ENCODE measurements around the gene BMP6.
"Not testable (repeated sequence)": the region's sequence is repeated elsewhere in the genome, so short reads cannot be mapped to it uniquely, and the experiment has no call there.

Gene BMP6

DNA sequence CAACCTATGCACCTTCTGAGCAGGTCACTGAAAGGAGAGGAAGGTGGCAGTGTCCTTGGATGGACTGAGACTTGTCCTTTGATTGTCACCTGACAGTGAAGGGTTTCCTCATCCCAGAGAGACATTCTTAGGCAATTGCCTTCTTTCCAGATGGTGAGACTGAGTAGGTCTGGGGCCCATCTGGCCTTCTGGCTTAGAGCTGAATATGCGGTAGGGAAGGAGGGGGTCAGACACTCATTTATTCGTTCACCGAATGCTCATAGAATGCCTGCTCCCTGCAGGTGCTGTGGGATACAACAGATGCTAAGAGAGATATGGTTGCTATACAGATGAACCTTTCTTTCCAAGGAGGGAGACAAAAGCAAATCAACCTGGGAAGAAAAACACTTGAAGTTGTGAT lies 76.8 kb downstream of the BMP6 start:
- no peak for DNase-seq

DNA sequence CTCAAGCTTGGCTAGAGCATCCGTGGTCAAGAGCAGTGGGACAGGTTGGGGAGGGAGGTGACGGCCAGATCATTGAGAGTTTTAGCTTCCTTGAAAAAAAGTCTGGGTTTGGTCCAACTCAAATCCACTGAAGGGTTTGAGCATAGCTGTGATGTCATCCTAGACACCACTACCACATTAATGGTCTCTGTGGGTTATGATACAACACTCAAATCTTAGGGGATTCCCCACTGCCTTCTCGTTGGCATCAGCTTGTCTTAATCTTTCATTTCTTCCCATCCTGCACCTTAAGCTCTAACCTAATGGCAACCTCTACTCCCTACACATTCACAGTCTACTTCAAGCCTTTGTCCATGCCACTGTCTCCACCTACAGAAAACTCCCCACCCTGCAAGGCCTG lies 77.3 kb downstream of the BMP6 start:
- DNase-seq = no peak

DNA sequence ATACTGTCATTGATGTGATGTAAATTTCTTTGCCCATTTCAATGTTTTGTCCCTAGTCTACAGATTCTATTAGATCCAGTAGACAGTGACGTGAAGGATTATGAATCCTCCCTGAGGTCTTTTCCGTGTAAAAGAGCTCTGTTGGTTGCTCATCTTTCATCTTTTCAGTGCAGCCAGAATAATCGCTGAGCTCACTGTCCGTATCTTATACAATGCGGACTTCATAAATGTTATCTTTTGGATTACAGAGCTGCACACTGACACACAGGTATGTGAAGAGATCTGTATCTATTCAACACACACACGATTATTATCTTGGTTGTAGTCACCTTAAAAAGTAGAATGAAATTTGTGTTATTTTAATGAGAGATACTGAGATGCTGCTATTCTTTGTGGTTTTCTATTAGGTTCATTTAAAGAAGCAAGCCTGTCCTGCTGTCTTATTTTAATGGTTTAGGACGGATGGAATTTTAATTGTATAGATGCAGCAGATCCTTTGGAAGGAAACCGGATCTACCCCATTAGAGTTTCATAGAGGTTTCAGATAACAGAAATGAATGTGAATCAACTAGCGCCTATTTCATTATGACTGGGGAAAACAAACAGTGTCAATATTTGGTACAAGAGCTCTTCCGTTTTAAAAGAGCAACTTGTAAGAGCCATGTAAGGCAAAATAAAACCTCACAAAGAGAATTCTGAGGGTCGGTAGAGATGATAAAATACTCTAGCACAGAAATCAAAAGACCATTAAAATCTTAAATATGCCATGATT lies 79.4 kb downstream of the BMP6 start:
- DNase-seq = peak; percentile 28

DNA sequence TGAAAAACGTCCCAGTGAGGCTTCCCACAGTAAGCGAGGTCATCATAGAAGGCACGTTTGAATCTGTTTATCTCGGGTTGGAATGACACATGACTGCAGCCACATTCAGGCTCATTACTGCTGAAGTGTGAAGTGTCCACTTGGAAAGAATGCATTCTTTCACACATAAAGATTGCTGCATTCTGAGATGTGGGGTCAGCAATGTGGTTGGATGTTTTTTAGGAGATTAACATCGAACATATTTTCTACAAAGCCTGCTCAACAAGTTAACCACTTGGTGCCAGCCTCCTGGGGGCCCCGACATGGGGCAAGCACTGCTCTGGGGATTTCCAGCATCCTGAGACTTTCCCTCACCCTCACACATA lies 79.9 kb downstream of the BMP6 start:
- DNase-seq = no peak

DNA sequence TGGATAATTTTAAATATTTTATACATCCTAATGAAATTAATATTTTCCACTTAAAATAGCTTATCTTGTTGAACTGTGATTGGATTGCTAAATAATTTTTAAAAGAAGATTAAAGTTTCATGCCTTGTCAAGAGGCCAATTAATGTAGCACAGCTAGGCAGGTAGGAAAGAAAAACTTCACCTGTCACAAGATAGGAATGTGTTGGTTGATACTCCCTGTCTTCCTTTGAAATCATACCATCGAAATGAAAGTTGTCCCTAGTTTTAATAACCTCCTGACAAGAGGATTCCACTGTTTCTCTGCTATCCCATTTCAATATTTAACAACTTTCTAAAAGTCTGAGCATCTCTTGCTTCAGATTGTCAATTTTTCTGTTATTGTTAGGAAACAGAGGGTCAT lies 80.8 kb downstream of the BMP6 start:
- DNase-seq = no peak

DNA sequence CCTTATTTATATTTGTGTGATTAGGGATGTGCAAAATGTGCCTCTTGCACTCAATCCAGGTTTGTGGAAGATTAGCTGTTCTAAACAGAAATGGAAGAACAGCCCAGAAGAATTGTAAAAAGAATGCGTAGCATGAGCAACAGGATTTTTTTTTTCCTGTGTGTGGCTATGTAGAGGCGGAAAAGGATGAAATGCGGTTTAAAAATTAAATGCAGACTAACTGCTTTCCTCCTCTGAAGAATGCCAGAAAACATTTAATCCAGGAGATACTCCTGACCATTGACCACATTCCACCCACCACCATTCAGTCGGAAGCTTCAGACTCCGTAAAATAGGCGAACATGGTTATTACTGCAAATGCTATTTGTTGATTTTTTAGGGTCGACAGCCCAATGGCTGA lies 83.4 kb downstream of the BMP6 start:
- DNase-seq = no peak

DNA sequence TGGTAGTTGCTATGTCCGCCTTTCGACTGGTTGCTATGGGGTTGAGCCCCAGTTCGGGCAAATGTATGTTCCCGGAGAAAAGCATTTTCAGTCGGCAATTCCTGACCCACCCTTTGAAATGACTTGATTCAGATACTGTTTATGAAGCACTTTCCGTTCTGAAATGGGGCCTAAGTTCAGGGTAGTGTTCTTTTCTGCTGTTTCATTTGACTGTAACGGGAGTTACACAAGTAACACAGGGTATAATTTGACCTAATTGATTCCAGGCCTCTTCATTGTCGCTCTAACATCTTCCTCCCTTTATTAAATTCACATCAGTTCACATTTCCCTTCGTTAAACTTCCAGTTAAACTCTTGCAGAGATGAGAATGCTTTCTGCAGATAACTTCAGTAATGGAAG lies 85.5 kb downstream of the BMP6 start:
- no peak for DNase-seq

DNA sequence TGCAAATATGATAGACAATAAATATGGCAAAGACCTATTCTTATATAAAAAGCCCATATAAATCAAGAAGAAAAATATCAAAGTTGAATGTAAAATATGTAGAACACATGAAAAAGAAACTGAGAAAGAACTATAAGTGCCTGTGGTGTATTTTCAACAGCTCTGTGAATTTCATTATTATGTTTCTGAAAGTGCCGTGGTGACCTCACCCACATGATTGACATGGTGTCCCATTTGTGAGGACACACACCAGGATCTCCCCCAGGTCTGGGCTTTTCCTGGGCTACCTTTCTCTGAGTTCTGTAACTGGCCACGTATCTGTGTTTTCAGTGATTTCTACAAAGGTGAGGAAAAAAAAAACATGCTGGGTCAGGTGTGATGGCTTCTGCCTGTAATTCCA lies 86.7 kb downstream of the BMP6 start:
- DNase-seq = no peak

DNA sequence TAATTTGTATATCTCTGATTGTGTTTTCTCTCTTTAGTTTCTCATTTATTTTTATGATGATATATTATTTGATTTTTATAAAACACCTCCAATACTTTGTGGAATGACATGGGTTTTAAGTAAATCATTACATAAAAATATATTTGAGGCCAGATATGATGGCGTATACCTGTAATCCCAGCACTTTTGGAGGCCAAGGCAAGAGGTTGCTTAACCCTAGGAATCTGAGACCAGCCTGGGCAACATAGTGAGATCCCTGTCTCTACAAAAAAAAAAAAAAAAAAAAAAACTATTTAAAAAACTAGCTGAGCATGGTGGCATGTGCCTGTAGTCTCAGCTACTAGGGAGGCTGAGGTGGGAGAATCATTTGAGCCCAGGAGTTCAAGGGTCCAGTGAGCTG lies 87.3 kb downstream of the BMP6 start:
- DNase-seq = no peak

DNA sequence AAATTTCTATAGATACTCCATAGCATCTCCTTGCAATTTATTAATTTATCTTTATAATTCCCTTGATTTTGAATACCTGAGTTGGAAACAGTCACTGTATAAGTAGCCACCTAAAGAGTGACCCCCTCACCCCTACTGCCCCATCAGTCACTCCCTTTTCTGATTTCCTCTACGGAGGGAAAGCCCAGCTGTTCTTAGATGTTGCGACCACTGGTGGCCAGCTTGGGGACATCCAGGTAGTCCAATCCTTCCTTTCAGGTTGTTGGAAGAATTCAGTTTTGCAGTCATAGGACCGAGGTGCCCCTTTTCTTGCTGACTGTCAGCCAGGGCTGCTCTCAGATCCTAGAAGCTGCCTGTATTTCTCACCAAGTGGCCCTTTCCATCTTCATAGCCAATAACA lies 87.8 kb downstream of the BMP6 start:
- no peak for DNase-seq

DNA sequence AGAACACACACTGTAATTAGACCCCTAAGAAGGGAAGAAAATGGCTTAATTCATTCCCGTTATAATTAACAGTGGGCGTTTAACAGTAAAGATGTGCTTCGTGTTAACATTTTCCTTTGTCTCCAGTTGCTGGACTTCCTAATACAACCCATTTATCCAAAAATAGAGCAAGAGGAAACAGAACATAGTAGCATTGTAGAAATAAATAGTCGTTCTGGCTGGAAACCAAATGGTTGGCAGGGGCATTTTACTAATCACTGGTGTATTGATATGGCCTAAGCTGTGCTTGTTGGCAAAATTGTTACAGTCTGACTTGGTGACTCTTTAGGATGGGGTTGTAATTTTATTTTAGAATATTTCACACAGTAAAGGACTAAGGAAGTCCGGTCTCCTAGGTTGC lies 89.8 kb downstream of the BMP6 start:
- DNase-seq = no peak

DNA sequence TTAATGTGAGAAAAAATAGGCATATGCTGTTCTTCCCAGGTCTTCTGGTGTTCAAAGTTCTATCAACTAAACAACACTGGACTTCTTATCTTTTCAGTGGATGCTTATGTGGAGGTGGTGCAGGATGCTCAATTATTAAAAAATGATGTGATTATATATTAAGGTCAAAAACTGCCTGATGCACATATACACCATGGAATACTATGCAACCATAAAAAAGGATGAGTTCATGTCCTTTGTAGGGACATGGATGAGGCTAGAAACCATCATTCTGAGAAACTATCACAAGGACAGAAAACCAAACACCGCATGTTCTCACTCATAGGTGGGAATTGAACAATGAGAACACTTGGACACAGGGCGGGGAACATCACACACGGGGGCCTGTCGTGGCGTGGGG lies 91.3 kb downstream of the BMP6 start:
- not testable (repeated sequence) for DNase-seq

DNA sequence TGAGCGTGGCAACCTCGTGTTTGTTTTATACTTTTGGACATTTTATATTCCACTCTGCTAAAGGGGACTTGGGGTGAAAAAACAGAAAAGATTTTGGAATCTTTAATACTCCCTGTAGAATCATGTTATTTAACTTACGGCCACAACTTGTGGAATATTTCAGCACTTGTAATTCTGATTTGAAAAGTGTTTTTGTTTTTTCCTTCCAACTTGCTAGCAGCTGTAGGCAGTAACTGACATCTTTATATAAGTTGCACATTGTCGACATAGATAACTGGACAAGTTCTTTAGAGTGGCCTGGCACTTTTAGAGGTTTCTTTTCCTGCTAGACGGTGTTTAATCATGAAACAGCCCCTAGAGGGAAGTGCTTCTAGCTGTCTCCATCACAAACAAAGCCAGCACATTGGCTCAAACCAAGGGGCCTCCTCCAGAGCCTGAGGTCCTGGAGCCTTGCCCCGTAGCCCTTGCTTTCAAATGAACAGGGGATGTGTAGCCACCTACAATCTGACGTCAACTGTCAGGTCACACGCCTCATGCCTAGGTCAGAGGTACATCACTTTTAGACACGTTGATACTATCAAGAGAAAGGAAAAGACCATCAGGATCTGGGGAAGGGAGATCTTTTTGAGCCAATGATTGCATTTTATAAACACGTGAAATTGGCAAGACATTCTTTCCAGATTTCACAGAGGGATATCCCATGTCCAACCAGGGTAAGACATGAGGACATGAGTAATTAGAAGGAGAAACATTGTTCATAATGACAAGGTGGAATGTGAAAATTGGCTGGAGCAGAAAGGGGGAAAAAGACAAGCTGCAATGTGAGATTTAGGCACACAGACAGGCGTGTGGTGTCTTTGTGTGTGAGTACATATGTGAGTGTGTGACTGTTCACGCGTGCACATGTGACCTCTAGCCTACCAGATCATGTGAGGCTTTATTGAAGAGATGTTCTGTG lies 92.6 kb downstream of the BMP6 start:
- no peak for DNase-seq

DNA sequence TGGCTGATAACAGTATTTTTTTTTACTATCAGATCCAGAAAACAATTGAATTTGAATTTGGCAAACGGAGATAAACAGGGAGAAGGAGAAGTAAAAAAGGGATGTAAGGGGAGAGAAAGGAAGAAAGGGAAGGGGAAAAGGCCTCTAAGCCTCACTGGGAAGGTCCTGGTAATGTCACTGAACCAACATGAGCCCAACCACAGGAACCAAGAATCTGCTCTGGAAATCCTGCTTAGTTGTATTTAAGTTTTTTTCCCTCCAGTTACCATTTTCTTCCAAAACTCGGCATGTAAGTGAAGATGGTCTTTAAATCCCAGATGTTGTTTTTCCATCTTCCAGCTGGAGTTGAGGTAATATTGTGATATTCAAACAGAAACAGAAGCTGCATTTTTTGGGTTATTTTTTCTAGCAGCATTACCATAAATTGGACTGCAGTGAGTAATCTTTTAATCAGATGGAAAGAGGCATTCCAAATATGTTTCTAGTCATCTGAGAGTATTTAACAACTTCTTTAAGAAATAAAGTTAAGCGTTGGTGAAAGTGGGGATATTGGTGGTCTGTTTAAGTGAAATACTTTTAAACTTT lies 93.6 kb downstream of the BMP6 start:
- DNase-seq = no peak

DNA sequence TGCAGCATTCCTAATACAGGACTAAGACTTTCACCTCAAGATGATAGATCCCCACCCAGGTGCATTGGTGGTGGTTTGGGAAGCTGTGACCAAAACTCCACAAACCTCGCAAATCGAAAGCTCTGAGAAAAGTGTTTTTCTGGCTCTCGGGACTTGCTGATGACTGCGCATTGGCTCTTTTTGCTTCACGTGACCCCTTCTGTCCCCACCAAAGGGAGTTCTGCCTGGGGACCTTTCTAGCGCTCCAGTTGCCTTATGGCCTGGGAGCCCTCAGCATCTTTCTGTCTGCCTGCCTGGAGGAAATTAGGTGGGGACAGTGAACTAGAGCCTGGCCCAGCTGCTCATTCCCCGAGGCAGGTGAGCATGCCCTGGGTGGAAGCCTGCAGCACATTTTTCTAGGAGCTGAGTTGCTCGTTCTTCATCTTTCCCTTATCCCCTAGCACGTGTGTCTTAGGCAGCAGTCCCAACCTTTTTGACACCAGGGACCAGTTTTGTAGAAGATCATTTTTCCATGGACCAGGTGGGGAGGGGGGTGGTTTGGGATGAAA lies 94.5 kb downstream of the BMP6 start:
- no peak for DNase-seq

DNA sequence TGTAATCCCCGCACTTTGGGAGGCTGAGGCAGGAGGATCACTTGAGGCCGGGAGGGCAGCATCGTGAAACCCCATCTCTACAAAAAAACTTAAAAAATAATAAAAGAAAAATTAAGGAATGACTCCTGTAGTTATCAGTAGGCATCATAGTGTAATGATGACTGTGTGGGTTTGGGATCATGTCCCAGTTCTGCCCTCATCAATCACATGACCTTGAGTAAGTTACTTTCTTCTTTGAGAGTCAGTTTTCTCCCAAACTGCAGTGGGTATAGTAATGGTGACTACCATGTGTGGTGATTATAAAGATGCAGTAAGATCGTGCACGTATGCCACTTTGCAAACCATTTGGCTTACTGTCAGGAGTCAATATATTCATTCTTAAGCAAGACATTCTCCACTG lies 95.5 kb downstream of the BMP6 start:
- DNase-seq = no peak

DNA sequence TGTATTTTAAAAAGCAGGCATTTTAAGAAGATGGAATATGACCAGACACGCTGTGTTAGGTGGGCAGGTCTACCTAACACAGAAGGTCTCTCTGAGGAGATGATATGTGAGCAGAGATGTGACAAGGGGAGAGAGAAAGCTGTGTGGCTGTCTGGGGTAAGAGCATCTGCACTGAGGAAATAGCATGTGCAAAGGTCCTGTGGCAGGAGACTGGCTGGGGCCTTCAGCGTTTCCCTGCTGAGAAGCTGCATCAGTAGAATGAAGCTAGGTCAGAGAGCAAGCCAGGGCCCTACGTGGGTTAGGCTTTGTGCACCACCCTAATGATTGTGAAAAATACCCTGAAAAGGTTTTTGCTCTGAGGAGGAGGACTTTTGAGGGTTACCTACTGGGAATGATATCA lies 97.7 kb downstream of the BMP6 start:
- DNase-seq = no peak

DNA sequence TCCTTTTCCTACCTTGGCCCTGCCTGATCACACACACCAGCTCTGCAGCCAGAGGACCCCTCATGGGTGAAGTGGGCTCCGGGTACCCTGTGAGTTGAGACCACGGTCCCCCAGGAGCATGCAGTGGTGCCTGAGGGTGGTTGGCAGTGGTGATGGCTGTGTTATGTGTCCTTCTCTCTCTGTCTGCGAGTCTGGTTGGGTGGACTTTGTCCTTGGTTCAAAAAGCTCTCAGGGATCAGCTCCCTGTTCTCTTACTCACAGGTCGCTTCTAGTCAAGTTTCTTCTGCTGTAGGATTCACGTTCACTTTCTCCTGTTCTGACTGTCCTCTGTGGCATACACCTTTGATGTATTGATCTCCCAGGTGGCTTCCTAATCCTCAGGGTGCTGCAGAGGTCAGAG lies 100.1 kb downstream of the BMP6 start:
- DNase-seq = no peak

DNA sequence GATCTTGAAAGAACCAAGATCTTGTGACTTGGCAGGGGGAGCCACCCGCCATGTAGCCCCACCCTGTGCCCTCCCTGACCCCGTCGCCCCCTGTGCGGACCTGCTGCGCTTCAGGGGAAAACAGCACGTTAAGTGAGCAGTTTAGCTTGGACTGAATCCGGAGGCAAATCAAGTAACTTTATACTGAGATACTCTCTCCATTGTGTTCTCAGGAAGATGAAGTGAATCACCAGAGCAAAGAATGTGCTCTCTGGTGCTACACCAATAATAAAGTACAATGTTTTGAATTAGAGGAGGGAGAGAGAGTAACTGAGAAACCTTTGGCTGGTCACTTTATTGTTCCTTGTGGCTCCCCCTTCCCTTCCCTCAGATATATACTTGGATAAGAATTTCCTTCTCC lies 101.2 kb downstream of the BMP6 start:
- DNase-seq = no peak

DNA sequence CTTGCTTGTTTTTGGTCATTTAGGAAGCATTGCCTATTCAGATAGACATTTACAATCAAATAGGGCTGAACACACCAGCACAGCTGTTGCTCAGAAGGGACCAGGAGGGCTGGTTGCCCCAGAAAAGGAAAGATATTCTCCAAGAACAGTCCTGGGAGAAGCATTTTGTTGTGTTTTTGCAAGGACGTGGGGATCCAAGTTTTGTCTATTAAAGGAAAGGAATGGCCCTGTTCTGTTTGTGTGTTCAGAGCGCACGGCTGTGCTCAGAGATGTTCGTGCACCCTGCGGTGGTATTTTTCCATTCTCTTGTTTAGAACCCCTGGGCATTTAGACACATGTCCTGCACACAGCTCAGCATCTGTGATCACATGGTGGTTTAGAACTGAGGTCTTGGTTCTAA lies 102.2 kb downstream of the BMP6 start:
- DNase-seq = no peak

DNA sequence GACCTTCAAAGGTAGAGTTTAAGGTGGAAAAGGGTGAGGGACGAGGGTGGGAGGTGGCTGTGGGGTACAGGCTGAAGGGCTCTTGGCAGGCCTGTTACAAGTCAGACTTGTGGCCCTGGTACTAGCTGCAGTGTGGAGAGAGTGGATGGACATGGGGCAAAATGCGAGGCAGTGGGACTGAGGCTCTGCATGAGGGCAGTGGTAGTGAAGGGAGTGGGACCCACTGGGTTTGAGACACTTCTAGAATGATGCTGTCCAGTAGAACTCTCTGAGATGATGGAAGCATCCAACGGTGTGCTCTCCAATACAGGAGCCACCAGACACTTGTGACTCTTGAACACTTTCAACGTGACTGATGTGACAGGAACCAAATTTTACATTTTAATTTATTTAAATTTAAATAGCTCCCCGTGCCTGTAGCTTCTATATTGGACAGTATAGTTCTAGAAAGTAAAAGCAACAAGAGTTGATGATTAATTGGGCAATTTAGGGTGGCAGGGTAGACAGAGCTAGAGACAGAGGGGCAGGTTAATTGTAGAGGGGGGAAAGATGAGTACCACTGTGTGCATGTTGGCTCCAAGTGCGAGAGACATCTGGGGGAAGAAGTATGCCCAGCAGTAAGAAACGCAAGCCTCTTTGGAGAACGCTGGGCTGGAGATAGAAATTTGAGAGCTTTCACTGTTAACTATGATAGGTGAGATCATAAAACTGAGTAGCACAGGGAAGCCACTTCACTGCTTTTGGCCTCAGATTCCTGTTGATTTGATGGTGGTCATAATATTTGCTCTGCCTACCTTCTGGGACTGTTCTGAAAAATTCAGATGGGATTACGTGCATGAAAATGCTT lies 107.2 kb downstream of the BMP6 start:
- no peak for DNase-seq

DNA sequence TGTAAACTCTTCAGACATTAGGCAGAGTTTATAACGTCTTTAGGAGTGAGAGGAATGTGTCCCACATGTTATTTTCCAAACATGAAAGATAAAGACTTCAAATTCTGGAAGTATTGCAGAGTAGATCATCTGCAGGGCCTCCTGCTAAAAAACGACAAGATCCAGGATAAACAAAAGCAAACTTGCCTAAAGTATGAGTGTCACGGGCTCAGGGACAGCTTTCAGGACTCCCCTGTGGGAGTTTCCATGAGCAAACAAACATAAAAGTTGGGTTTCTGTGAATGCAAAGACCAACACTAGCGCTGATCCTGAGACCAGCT lies 107.8 kb downstream of the BMP6 start:
- DNase-seq = no peak

Measured in NCI-H2081 treated with DMSO at 0.1 percent for 48 hours (cell line).